Putamen (tissue), 1 donor: ENCODE data around the gene ACVR1.

Experiments used
- DNase-seq: peaks from one replicate; pipeline ENCODE4 v3.0.0-alpha.2; 2016; ENCODE audit warnings: low spot score

ACVR1 gene

GRCh38 chr2:157876066-157876785 lies at the start of gene ACVR1:
TSS of gene ACVR1 (minus strand) at chr2:157876330. CDS start at chr2:157799493, 76,837 bp downstream.
- peak; percentile 97 for DNase-seq

GRCh38 chr2:157925071-157925470 lies 48.9 kb upstream of the ACVR1 start:
- no peak for DNase-seq

- DNase-seq: no peak
These were observed 47.6 kb upstream of the ACVR1 start for GRCh38 chr2:157923598-157924217.

- DNase-seq: no peak
These were observed 46.7 kb upstream of the ACVR1 start for GRCh38 chr2:157922815-157923214.

- no peak for DNase-seq
These were observed 46.2 kb upstream of the ACVR1 start for GRCh38 chr2:157922336-157922735.

GRCh38 chr2:157920736-157921135 lies 44.6 kb upstream of the ACVR1 start:
- DNase-seq: no peak

- no peak for DNase-seq
These were observed 43.1 kb upstream of the ACVR1 start for GRCh38 chr2:157919181-157919580.

GRCh38 chr2:157918319-157918718 lies 42.2 kb upstream of the ACVR1 start:
- no peak for DNase-seq

GRCh38 chr2:157911750-157912149 lies 35.6 kb upstream of the ACVR1 start:
- DNase-seq: no peak

- DNase-seq: no peak
These were observed 35.1 kb upstream of the ACVR1 start for GRCh38 chr2:157911246-157911645.

GRCh38 chr2:157905092-157905491 lies 29.0 kb upstream of the ACVR1 start:
- no peak for DNase-seq

- DNase-seq: no peak
These were observed 27.5 kb upstream of the ACVR1 start for GRCh38 chr2:157903626-157904025.

- no peak for DNase-seq
These were observed 27.0 kb upstream of the ACVR1 start for GRCh38 chr2:157903151-157903550.

GRCh38 chr2:157902692-157903091 lies 26.6 kb upstream of the ACVR1 start:
- DNase-seq: no peak

GRCh38 chr2:157901325-157901724 lies 25.2 kb upstream of the ACVR1 start:
- DNase-seq: no peak

- DNase-seq: no peak
These were observed 24.6 kb upstream of the ACVR1 start for GRCh38 chr2:157900684-157901083.

GRCh38 chr2:157900203-157900602 lies 24.1 kb upstream of the ACVR1 start:
- no peak for DNase-seq

GRCh38 chr2:157899125-157899839 lies 23.2 kb upstream of the ACVR1 start:
- DNase-seq: no peak

- no peak for DNase-seq
These were observed 22.5 kb upstream of the ACVR1 start for GRCh38 chr2:157898591-157898996.

GRCh38 chr2:157897106-157897971 lies 21.2 kb upstream of the ACVR1 start:
- DNase-seq: no peak

- no peak for DNase-seq
These were observed 19.4 kb upstream of the ACVR1 start for GRCh38 chr2:157895531-157895930.
